Activated CD4-positive, alpha-beta memory T cell treated with anti-CD3 and anti-CD28 coated beads, Interleukin-2, amount 10 ng/mL, durations not matched to agents 7 days and 5 days (primary cell): ENCODE data around the gene SBNO2. TPM values are rescaled to one million over a fixed set of nuclear protein-coding genes. Genes with fewer than 3 reads are reported as not detected.

Experiments used
- CTCF ChIA-PET: fragments of 350-600 bp; sonication (Branson Sonifier 250); formaldehyde crosslinking; loops from one replicate; lab custom pipeline; 2021; ENCODE audit warnings: antibody characterized with exemption, inconsistent platforms; lab: Charles Lee
- POLR2A ChIA-PET: fragments of 350-600 bp; sonication (Branson Sonifier 250); formaldehyde crosslinking; loops from one replicate; lab custom pipeline; 2021; ENCODE audit warnings: antibody characterized with exemption; lab: Charles Lee
- DNase-seq: peaks from one replicate; pipeline ENCODE4 v3.0.0-alpha.2; 2020
- H3K27ac Mint-ChIP-seq: one replicate; pipeline ENCODE4 v1.8.0; 2021; ENCODE audit warnings: mild to moderate bottlenecking, mixed read lengths
- H3K27me3 Mint-ChIP-seq: one replicate; pipeline ENCODE4 v1.8.0; 2021; ENCODE audit warnings: mixed read lengths
- H3K36me3 Mint-ChIP-seq: one replicate; pipeline ENCODE4 v1.8.0; 2021; ENCODE audit warnings: low read depth, mixed read lengths
- H3K4me1 Mint-ChIP-seq: one replicate; pipeline ENCODE4 v1.8.0; 2021; ENCODE audit warnings: mixed read lengths
- H3K4me3 Mint-ChIP-seq: one replicate; pipeline ENCODE4 v1.8.0; 2021; ENCODE audit warnings: mild to moderate bottlenecking, mixed read lengths
- H3K9me3 Mint-ChIP-seq: one replicate; pipeline ENCODE4 v1.8.0; 2021; ENCODE audit warnings: mixed read lengths
- total RNA-seq, 2 experiments: library from RNA; stranded (reverse); gene quantifications; one replicate each; pipeline ENCODE4 v1.2.3, GENCODE V29; 2021

The SBNO2 gene
- total RNA-seq, 2 experiments from 2014 or later = 94.4 to 98.2 TPM

GRCh38 chr19:1074544-1075283 is 99.4 kb downstream of the SBNO2 start:
- H3K4me3 Mint-ChIP-seq = peak overlapping the region; percentile 59
- CTCF ChIA-PET = interaction anchor here (0.7 to 4.9 kb wide), 10 partner anchors 9 to 192 kb away, joined by 3 to 56 read pairs (median 3); partner anchors contain the start of genes ARHGAP45 and RNU6-2
- peaks cover 74% of the 10 kb centered on the region for H3K36me3 Mint-ChIP-seq
- no peaks in the 10 kb centered on the region for H3K27me3 Mint-ChIP-seq
- no peaks in the 10 kb centered on the region for H3K9me3 Mint-ChIP-seq
- H3K4me1 Mint-ChIP-seq = peaks cover 64% of the 10 kb centered on the region
- H3K27ac Mint-ChIP-seq = peak overlapping the region; percentile 93
- POLR2A ChIA-PET = interaction anchor here (0.7 to 17.5 kb wide), 13 partner anchors 8 to 194 kb away, joined by 3 to 334 read pairs (median 10); partner anchors contain the start of genes ABCA7, ARHGAP45, CIRBP and CNN2
- DNase-seq = peak; percentile 91

DNA sequence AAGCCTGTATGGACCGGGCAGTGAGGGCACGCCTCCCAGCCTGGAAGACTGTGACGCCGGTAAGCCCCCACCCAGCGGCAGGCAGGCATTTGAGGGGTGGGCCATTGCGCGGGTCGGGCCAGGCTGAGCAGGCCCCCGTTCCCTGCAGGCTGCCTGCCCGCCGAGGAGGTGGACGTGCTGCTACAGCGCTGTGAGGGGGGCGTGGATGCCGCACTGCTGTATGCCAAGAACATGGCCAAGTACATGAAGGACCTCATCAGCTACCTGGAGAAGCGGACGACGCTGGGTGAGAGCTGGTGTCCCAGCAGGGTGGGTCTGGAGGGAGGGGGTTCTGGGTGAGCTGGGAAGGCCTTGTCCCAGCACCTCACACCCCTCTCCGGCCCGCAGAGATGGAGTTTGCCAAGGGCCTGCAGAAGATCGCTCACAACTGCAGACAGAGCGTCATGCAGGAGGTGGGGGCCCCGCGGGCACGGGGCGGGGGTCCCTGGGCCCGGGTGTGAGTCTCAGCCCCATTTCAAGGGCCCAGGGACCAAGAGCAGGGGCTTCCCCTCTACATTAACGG is 100.0 kb downstream of the SBNO2 start:
- Mint-ChIP-seq H3K4me3 (peak overlapping the region; percentile 52), H3K4me1 (peaks cover 64% of the 10 kb centered on the region), H3K27me3 (no peaks in the 10 kb centered on the region), H3K36me3 (peaks cover 76% of the 10 kb centered on the region), H3K9me3 (no peaks in the 10 kb centered on the region), H3K27ac (peak overlapping the region; percentile 64)
- ChIA-PET CTCF (interaction anchor here (0.7 to 4.9 kb wide), 7 partner anchors 8 to 192 kb away, joined by 3 to 56 read pairs (median 3); partner anchors contain the start of genes ARHGAP45 and RNU6-2), POLR2A (interaction anchor here (0.7 to 17.5 kb wide), 11 partner anchors 7 to 195 kb away, joined by 3 to 334 read pairs (median 12); partner anchors contain the start of genes ABCA7, ARHGAP45, CIRBP and CNN2)
- no peak for DNase-seq

DNA sequence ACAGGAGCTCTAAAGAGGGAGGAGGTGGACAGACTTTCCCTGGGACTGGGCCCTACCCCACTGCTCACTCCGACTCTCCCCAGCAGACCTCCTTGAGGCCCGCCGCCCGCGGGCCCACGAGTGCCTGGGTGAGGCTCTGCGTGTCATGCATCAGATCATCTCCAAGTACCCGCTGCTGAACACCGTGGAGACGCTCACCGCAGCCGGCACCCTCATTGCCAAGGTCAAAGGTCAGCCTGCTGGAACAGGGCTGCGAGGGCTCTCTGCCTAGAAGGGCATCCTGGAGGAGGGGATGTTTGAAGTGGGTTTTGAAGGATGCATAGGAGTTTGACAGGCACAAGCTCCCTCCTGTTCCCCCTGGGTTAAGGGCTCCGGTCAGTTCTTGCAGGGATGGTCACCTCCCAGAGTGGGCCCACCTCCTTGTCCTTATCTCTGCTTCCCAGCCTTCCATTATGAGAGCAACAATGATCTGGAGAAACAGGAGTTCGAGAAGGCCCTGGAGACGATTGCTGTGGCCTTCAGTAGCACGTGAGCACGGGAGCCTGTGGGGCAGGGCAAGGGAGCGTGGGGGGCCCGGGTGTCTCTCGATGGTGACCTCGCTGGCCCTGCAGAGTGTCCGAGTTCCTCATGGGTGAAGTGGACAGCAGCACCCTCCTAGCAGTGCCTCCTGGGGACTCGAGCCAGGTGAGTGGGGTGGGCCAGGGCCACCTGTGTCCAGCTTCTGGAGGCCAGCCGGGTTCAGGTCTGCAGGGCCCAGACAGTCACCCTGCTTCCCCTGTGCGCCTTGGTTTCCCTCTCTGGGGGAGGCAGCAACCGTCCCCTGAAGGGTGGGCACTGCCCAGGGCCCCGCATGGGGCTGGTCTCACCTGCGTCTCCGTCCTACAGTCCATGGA is 100.8 kb downstream of the SBNO2 start:
- POLR2A ChIA-PET = interaction anchor here (0.9 to 15.0 kb wide), 7 partner anchors 14 to 196 kb away, joined by 3 to 186 read pairs (median 10); partner anchors contain the start of genes ABCA7, CIRBP, POLR2E and RNU6-2
- H3K4me1 Mint-ChIP-seq = peaks cover 65% of the 10 kb centered on the region
- CTCF ChIA-PET = interaction anchor here (4.9 kb wide), 1 partner anchor 8 kb away, joined by 56 read pairs; the partner anchor contains the start of gene ARHGAP45

GRCh38 chr19:1072371-1073015 is 101.6 kb downstream of the SBNO2 start:
- Mint-ChIP-seq H3K4me3 (no peak overlapping the region), H3K27me3 (no peaks in the 10 kb centered on the region), H3K27ac (peak overlapping the region; percentile 71), H3K9me3 (no peaks in the 10 kb centered on the region), H3K36me3 (peaks cover 69% of the 10 kb centered on the region), H3K4me1 (peaks cover 58% of the 10 kb centered on the region)
- no peak for DNase-seq
- POLR2A ChIA-PET = interaction anchor here (0.7 to 13.7 kb wide), 7 partner anchors 14 to 197 kb away, joined by 3 to 186 read pairs (median 6); partner anchors contain the start of genes ABCA7, CIRBP, RNU6-2 and TMEM259
- CTCF ChIA-PET = no interaction called here

More for the DNA sequence above, 100.8 kb downstream of the SBNO2 start:
- Mint-ChIP-seq H3K36me3 (peaks cover 75% of the 10 kb centered on the region), H3K27me3 (no peaks in the 10 kb centered on the region), H3K9me3 (no peaks in the 10 kb centered on the region), H3K27ac (peak overlapping the region; percentile 67), H3K4me3 (peak overlapping the region; percentile 52)
- DNase-seq = no peak

DNA sequence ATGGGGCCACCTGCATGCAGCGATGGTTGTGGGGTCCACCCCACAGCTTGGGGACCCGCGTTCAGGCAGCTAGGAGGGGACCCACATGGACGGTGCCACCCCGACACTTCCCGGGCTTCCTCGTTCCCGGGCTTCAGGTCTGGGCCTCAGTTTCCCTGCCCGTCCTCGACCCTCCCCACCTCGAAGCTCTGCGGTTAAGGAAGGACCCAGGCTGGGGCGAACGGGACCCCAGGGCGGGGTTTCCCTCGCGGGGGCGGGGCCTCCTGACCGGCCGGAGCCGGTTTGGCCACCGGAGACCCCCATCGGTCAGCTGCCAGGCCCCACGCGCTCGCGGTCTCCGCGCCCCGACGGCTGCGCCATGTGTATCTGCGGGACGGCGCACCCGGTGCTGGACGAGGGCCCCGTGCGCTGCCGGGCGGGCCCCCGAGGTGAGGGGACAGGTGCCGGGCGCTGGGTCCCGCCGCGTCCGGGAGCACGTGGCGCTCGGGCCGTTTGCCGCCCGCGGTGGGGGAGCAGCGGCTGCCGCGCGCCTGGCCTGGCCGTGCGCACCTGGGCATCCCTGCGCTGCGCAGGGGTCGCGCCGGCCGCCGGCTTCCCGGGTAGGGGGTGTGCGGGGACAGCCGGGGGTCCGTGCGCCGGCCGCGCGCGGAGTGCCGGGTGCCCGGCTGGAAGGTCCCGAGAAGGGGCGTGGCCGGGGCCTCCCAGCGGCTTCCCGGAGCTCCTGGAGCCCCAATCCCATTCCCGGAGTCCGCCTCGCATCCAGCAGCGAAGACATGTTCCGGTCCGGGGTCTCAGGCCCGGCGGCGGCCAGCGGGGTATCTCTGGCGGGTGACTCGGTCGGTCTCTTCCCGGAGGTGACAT is 102.9 kb downstream of the SBNO2 start:
- H3K4me1 Mint-ChIP-seq = peaks cover 55% of the 10 kb centered on the region
- H3K9me3 Mint-ChIP-seq = no peaks in the 10 kb centered on the region
- ChIA-PET POLR2A (interaction anchor here (0.7 to 13.7 kb wide), 5 partner anchors 8 to 43 kb away, joined by 3 to 186 read pairs (median 3); partner anchors contain the start of gene POLR2E), CTCF (no interaction called here)
- peak overlapping the region; percentile 71 for H3K27ac Mint-ChIP-seq
- H3K4me3 Mint-ChIP-seq = peak overlapping the region; percentile 61
- no peak for DNase-seq
- H3K36me3 Mint-ChIP-seq = peaks cover 59% of the 10 kb centered on the region
- no peaks in the 10 kb centered on the region for H3K27me3 Mint-ChIP-seq

DNA sequence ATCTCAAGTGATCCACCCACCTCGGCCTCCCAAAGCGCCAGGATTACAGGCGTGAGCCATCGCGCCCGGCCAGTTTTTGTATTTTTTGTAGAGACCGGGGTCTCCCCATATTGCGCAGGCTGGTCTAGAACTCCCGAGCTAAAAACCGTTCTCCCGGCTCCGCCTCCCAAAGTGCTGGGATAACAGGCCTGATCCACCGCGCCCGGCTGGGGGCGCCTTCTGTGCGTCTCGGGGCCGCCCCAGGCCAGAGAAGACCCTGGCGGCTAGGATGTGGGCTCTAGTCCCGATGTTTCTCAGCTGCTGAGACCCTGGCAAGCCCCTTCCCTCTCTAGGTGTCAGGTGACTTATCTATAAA is 103.5 kb downstream of the SBNO2 start:
- ChIA-PET CTCF (interaction anchor here (0.6 kb wide), 1 partner anchor 15 kb away, joined by 4 read pairs; no protein-coding TSS in a partner anchor), POLR2A (interaction anchor here (1.0 to 13.7 kb wide), 4 partner anchors 9 to 42 kb away, joined by 3 to 186 read pairs (median 4); partner anchors contain the start of gene POLR2E)
- no peak for DNase-seq
- Mint-ChIP-seq H3K4me3 (no peak overlapping the region), H3K4me1 (peaks cover 55% of the 10 kb centered on the region), H3K27ac (no peak overlapping the region), H3K27me3 (no peaks in the 10 kb centered on the region), H3K36me3 (peaks cover 53% of the 10 kb centered on the region), H3K9me3 (no peaks in the 10 kb centered on the region)

GRCh38 chr19:1069009-1069779 is 104.9 kb downstream of the SBNO2 start:
- Mint-ChIP-seq H3K36me3 (peaks cover 49% of the 10 kb centered on the region), H3K9me3 (no peaks in the 10 kb centered on the region), H3K27me3 (no peaks in the 10 kb centered on the region), H3K4me1 (peaks cover 63% of the 10 kb centered on the region), H3K27ac (peak overlapping the region; percentile 95), H3K4me3 (peak overlapping the region; percentile 97)
- POLR2A ChIA-PET = interaction anchor here (1.6 to 13.7 kb wide), 8 partner anchors 10 to 62 kb away, joined by 6 to 334 read pairs (median 36); partner anchors contain the start of genes ABCA7, CNN2 and GPX4
- DNase-seq = peak; percentile 85
- CTCF ChIA-PET = no interaction called here

GRCh38 chr19:1068009-1069001 is 105.8 kb downstream of the SBNO2 start:
- Mint-ChIP-seq H3K27me3 (no peaks in the 10 kb centered on the region), H3K9me3 (no peaks in the 10 kb centered on the region), H3K36me3 (peaks cover 45% of the 10 kb centered on the region), H3K4me3 (peak overlapping the region; percentile 97), H3K4me1 (peaks cover 60% of the 10 kb centered on the region), H3K27ac (peak overlapping the region; percentile 95)
- ChIA-PET CTCF (interaction anchor here (0.8 to 4.6 kb wide), 10 partner anchors 7 to 198 kb away, joined by 3 to 56 read pairs (median 4); partner anchors contain the start of gene WDR18), POLR2A (interaction anchor here (0.7 to 6.0 kb wide), 23 partner anchors 10 to 201 kb away, joined by 3 to 334 read pairs (median 7); partner anchors contain the start of genes ABCA7, CBARP, CIRBP and CNN2)
- peak; percentile 84 for DNase-seq

- ChIA-PET CTCF (interaction anchor here (0.6 to 4.6 kb wide), 15 partner anchors 8 to 199 kb away, joined by 3 to 56 read pairs (median 4); partner anchors contain the start of genes ABCA7 and WDR18), POLR2A (interaction anchor here (0.7 to 6.0 kb wide), 28 partner anchors 10 to 202 kb away, joined by 3 to 334 read pairs (median 6); partner anchors contain the start of genes ABCA7, CBARP, CIRBP and CNN2)
- DNase-seq = no peak
- Mint-ChIP-seq H3K4me1 (peaks cover 54% of the 10 kb centered on the region), H3K4me3 (peak overlapping the region; percentile 97), H3K36me3 (peaks cover 36% of the 10 kb centered on the region), H3K9me3 (no peaks in the 10 kb centered on the region), H3K27ac (peak overlapping the region; percentile 92), H3K27me3 (no peaks in the 10 kb centered on the region)
Measured at GRCh38 chr19:1067341-1067957, 106.6 kb downstream of the SBNO2 start.
